HG02588 (cell line): ENCODE data around the gene CCHCR1.

Source experiments
- ATAC-seq: cut with Tn5 transposase; IDR thresholded peaks from one replicate; pipeline ENCODE4 v1.9.1; 2021; ENCODE audit warnings: mild to moderate bottlenecking, moderate library complexity; ENCODE audit not compliant: unreplicated experiment

The CCHCR1 gene

DNA sequence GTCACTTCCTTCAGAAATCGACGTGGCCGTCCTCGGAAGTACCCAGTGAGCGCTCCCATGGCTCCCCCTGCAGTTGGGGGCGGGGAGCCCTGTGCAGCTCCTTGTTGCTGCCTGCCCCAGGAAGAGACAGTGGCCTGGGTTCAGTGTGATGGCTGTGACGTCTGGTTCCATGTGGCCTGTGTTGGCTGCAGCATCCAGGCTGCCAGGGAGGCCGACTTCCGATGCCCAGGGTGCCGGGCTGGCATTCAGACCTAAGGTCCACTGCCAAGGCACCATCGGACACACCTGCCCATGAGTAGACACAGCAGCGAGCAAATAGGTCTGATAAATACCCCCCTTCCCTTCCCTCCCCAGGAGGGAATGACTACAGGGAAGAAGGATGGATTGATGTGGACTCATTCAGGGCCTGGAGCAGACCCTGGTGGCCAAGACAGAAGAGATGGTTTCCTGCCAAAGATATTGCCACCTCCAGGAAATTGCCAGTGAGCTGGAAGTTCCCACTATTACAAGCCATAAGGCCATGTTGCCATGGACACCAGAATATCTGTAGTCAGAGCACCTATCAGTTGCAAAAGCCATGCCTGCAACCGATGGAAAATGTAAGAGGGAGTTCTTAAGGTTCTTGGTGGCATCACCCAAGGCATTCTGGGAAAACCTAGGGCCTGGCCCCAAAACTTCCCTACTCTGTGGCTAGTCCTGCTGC, 5.0 kb upstream of the CCHCR1 start:
- no peak for ATAC-seq

GRCh38 chr6:31161216-31162126, 3.9 kb upstream of the CCHCR1 start:
- ATAC-seq: no peak

- ATAC-seq: no peak
Observed at GRCh38 chr6:31158863-31159855, 1.6 kb upstream of the CCHCR1 start.

DNA sequence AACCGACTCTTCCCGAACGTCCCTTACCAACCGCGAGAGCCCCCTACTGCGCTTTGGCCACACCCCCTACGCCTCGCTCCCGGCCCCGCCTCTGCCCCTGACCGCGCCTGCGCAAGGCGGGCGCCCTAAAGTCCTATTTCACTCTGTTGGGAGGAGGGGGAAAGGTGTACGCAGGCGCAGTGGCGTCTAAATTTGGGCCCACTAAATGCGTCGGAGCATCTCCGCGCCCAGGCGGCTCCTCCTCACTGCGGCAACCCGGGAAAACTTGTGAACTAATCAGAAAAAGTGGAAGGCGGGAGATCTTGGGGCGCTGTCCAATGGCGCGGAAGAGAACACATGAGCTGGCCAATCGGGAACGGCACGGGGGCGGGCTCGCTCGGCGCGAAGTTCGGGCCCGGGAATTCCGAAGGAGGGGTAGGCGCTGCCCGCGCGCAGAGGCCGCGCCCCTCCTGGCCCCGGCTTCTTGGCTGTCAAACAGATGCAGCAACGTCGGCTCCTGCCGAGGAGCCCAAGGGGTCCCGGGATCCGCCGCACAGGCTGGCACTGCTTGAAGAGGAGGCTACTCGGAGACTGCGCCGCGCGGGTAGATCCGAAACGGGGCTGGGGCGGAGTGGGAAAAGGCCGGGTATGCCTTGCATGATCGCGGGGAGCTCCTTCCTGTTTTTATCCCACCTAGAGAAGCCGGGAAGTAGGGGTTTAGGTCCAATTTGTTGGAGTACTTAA, 699 bp upstream of the CCHCR1 start, which contains the start of gene TCF19:
TCF19 (plus strand) TSS at position 450 of the 723 bp plus-strand sequence. CDS start 881 bp downstream, outside the sequence.
- peak; percentile 81 for ATAC-seq

DNA sequence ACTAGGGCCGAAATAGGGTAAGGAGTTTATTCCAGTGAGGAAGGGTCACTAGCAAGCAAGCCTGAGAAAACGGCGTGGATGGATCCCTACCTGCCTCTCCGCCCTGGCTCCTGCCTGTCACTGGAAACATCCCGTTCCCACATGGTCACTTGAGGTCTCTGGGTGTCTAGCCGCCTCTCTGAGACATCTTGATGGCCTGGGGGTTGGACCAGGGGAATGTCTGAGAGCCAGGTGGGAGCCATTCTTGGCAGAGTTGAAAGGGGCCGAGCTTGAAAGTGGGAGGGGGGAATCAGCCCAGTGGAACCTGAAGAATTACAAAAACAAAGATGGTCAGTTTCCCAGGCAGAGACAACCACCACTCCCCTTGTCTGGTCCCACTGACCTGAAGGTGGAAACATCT, 961 bp downstream of the CCHCR1 start:
- ATAC-seq: no peak

GRCh38 chr6:31154436-31154835, 3.2 kb downstream of the CCHCR1 start:
- no peak for ATAC-seq

GRCh38 chr6:31152781-31153180, 4.8 kb downstream of the CCHCR1 start:
- no peak for ATAC-seq

DNA sequence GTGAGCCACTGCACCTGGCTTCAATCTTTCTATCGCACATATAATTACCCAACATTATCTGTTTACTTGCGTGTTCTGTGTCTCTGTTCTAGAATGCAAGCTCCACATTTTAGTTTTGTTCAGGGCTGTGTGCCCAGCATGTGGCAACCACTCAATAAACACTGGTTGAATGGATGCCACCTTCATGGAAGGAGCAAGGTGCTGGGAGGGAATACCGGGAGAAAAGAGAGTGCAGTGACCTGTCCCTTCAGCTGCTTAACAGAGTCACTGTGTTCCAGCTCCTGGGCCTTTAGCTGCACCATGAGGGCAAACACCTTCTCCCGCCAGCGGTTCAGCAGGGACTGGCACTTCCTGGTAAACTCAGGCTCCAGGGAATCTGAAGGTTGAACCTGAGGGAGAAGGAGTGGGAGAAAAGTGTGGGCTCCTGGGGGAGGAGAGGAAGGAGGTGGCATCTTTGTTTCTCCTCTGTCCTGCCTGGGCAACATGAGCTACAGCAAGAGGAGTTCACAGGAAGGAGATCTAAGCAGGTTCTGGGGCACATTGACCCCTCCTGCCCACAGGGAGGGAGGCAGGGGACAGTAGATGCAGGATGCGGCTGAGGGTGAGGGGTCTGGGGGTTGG, 7.7 kb downstream of the CCHCR1 start:
- no peak for ATAC-seq

GRCh38 chr6:31145386-31145785, 12.2 kb downstream of the CCHCR1 start:
- no peak for ATAC-seq

DNA sequence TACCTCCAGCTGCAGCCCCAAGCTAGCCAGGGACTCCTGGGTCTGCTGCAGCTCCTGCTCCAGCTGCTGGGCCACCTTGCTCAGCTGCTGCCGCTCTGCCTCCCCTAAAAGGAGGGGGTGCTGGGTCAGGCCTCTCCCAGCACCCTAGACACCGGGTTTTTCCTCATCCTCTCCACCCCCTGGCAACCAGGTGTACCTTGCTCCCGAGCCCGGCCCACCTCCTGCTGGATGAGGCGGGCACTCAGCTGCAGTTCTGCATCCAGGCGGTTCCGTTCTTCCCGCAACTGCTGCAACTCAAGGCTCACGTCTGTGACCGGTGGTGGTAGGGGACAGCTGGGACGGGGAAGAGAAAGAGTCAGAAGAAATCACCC, 12.6 kb downstream of the CCHCR1 start:
- no peak for ATAC-seq

DNA sequence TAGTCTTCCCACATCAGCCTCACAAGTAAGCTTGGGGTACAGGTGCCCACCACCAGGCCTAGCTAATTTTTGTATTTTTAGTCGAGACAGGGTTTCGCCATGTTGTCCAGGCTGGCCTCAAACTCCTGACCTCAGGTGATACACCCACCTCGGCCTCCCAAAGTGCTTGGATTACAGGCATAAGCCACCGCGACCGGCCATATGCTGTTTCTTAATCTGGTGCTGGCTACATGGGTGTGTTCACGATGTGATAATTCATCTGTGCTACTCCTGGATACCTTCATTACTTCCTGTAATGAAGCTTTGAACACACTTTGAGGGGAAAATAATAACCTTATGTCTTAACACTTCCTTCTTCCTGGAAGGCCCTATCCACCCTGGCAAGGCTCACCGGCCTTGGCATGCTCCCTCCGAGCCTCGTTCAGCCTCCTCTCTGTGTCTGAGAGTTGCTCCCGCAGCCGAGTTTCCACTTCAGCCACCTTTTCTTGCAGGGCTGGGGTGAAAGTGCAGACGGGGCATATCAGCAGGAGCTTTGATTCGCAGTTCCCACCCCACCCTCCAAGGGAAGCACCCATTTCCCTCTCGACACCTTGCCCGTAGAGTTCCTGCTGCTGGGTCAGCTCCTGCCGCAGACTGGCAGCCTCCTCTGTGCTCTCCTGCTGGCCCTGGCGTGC, 13.2 kb downstream of the CCHCR1 start:
- ATAC-seq: no peak

- no peak for ATAC-seq
Observed at GRCh38 chr6:31143148-31143547, 14.5 kb downstream of the CCHCR1 start.

GRCh38 chr6:31142361-31142761, 15.2 kb downstream of the CCHCR1 start:
- no peak for ATAC-seq

DNA sequence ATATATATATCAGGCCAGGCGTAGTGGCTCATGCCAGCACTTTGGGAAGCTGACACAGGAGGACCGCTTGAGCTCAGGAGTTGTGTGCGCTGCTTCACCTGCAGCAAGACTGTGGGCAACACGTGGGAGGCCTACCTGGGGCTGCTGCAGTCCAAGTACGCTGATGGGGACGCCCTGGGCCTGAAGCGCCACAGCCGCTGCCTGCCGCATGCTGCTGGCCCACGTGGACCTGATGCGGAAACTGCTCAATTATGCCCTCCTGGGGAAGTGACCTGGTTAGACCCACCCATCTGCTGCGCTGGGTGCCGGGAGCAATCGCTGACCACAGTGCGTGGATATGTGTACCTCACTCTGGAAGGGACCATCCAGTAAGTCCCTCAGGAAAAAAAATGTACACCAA, 17.0 kb downstream of the CCHCR1 start:
- no peak for ATAC-seq

GRCh38 chr6:31139599-31139998, 18.0 kb downstream of the CCHCR1 start:
- ATAC-seq: no peak

DNA sequence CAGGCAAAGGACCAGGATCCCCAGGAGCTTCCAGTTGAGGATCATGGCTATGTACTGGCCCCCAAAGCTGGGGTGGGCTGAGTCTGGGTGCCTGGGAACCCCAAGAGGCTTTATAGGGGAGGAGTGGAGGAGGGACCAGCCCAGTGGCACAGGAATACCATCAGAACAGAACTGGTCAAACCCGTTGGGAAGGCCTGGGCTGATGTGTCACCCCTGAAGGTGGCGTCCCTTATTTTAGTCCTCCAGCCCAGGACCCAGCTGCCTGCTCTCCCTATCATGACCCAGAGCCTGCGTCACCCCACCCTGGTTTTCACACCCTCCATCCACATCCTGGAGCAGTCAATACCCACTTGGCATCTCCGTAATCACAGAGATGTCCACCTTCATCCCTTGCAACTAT, 18.6 kb downstream of the CCHCR1 start, which contains the start of gene PSORS1C2:
PSORS1C2 (minus strand) TSS at position 85 of the 400 bp plus-strand sequence; CDS start at position 45, 40 bp downstream.
- no peak for ATAC-seq

DNA sequence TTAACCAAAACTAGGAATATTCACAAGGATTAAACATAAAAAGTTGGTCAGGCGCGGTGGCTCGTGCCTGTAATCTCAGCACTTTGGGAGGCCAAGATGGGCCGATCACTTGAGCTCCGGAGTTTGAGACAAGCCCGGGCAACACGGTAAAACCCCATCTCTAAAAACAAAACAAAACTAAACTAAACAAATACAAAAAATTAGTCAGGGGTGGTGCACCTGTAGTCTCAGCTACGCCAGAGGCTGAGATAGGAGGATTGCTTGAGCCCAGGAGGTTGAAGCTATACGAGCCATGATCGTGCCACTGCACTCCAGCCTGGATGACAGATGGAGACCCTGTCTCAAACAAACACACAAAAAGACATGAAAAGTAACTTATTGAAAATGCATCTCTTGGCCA, 21.9 kb downstream of the CCHCR1 start:
- no peak for ATAC-seq

DNA sequence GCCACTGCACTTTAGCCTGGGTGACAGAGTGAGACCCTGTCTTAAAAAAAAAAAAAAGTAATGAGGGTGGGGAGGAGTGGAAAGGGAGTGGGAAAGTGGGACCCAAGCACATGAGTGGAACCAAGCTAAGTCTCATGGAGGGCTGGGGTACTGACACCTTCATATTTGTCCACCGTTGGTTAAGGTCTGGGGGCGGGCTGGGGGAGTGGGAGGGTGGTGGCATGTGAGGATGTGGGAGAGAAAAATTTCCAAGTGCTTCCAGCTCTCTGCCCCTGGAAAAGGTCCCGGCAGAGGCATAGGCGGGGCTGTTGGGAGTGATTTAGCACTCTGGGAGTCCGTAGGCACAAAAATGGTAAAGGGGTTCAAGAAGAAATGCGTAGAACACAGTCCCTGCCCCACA, 24.8 kb downstream of the CCHCR1 start:
- ATAC-seq: no peak

DNA sequence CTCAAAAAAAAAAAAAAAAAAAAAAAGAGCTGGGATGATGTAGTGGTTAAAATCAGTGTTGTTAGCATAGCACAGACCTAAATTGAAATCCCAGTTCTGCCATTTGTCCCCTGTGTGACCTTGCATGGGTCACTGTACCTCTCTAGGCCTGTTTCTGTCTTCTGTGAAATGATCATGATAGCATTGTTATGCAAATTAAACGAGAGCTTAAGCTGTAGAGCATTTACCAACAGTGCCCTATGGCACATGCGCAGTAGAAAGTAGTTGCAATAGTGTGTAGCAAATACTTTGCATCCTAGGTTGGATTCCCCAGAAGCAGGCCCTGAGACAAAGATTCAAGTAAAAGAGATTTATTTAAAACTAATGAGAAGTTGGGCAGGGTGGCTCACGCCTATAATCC, 26.0 kb downstream of the CCHCR1 start:
- no peak for ATAC-seq
